HT1080 (cell line): ENCODE data around the gene RAB4B. TPM values are rescaled to one million over a fixed set of nuclear protein-coding genes. Genes with fewer than 3 reads are reported as not detected.
"Not testable (repeated sequence)": the region's sequence is repeated elsewhere in the genome, so short reads cannot be mapped to it uniquely, and the experiment has no call there.

Experiments
- DNase-seq: peaks from one replicate; pipeline ENCODE4 v3.0.0-alpha.2; 2015; ENCODE audit warnings: low read depth
- total RNA-seq: library from RNA; depleted of rRNA; stranded (reverse); fragments of >200 nt; shearing (Covaris generic); gene quantifications from 2 replicates; pipeline ENCODE4 v1.2.3, GENCODE V29; 2014; rRNA removed

RAB4B gene
- total RNA-seq, 1 experiment from 2014 or later, result 10.6 TPM

- DNase-seq, result not testable (repeated sequence)
These were observed 64.0 kb downstream of the RAB4B start for GRCh38 chr19:40842012-40842411.

- DNase-seq, result not testable (repeated sequence)
These were observed 65.1 kb downstream of the RAB4B start for GRCh38 chr19:40842997-40843652.

- DNase-seq, result not testable (repeated sequence)
These were observed 65.6 kb downstream of the RAB4B start for GRCh38 chr19:40843653-40844052.

Other genes starting within 250 kb of the RAB4B start
- 32.2 and 47.4 TPM in 2 replicates for gene SHKBP1, start 201.4 kb upstream of the RAB4B start, total RNA-seq
- gene LTBP4, start 176.9 kb upstream of the RAB4B start, total RNA-seq, result 14.3 and 24.5 TPM in 2 replicates
- gene NUMBL, start 87.6 kb upstream of the RAB4B start, total RNA-seq, result 10.9 and 16.4 TPM in 2 replicates
- 16.7 and 24.2 TPM in 2 replicates for gene COQ8B, start 61.4 kb upstream of the RAB4B start, total RNA-seq
- gene ITPKC, start 61.1 kb upstream of the RAB4B start, total RNA-seq, result 5.1 and 5.2 TPM in 2 replicates
- 0.97 and 1.6 TPM in 2 replicates for gene ACTMAP, start 27.8 kb upstream of the RAB4B start, total RNA-seq
- gene SNRPA, start 27.0 kb upstream of the RAB4B start, total RNA-seq, result 257 and 375 TPM in 2 replicates
- 6.7 and 9.5 TPM in 2 replicates for gene MIA, start 2.7 kb upstream of the RAB4B start, total RNA-seq
- gene EGLN2, start 20.9 kb downstream of the RAB4B start, total RNA-seq, result 107 and 117 TPM in 2 replicates
- gene CYP2A6, start 72.2 kb downstream of the RAB4B start, total RNA-seq, result not detected in 2 replicates
- gene CYP2A7, start 104.0 kb downstream of the RAB4B start, total RNA-seq, result not detected in 2 replicates
- not detected in 2 replicates for gene CYP2B6, start 213.0 kb downstream of the RAB4B start, total RNA-seq